GM12864 (cell line): ENCODE measurements around the gene RNF223.

Experiments used
- DNase-seq: peaks from one replicate; pipeline ENCODE4 v3.0.0-alpha.2; 2011; ENCODE audit warnings: low read depth
- H3K4me3 ChIP-seq: 2 replicates; pipeline ENCODE4 v1.5.1; 2011; ENCODE audit warnings: mild to moderate bottlenecking, low read depth, low read length, control low read depth
- CTCF ChIP-seq: IDR thresholded peaks from 2 replicates; pipeline ENCODE4 v1.5.1; 2011; ENCODE audit warnings: low read depth, mild to moderate bottlenecking, moderate library complexity, low read length, control low read depth, inconsistent platforms; ENCODE audit errors: missing control alignments

RNF223 gene

GRCh38 chr1:1085171-1085841, 11.2 kb upstream of the RNF223 start:
- TF ChIP-seq CTCF: no peak
- DNase-seq: no peak
- no peak overlapping the region for H3K4me3 ChIP-seq

DNA sequence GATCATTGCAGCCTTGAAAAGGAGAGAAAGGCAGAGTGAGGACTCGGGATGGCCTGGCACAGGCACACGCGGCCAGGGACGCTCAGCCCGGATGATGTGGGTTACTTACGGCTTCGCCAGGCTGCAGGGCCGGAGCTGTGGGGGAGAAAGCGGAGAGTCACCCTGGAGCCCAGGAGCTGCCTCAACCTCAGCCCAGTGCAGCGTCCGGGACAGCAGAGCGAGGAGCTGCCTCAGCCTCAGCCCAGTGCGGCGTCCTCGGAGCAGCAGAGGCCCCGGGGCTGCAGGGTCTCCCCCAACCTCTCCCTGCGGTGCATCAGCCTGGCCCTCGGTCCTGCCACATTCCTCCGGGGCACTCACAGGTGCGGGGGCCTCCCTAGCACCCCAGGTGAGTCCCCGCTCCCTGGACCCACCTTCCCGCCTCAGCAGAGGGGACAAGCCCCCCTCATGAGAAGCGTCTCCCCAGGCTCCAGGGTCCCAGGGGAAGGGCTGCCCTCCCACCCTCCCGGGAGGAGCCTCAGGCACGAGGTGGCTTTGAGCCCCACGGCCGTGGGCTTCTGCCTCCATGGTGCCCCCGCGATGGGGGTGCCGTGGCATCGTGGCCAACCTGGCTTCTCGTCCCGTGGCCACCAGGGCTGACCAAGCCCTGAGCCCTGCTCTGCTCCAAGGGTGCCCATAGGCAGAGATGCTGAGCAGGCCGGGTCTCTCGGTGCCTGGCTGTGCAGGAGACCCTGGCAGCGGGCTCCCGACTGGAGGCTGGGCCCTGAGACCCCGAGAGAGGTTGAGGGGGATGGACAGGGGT, 10.5 kb upstream of the RNF223 start:
- no peak for DNase-seq
- no peak overlapping the region for H3K4me3 ChIP-seq
- TF ChIP-seq CTCF: no peak

- H3K4me3 ChIP-seq: no peak overlapping the region
- DNase-seq: no peak
- no peak for TF ChIP-seq CTCF
Observed at GRCh38 chr1:1083416-1084371, 9.6 kb upstream of the RNF223 start.

DNA sequence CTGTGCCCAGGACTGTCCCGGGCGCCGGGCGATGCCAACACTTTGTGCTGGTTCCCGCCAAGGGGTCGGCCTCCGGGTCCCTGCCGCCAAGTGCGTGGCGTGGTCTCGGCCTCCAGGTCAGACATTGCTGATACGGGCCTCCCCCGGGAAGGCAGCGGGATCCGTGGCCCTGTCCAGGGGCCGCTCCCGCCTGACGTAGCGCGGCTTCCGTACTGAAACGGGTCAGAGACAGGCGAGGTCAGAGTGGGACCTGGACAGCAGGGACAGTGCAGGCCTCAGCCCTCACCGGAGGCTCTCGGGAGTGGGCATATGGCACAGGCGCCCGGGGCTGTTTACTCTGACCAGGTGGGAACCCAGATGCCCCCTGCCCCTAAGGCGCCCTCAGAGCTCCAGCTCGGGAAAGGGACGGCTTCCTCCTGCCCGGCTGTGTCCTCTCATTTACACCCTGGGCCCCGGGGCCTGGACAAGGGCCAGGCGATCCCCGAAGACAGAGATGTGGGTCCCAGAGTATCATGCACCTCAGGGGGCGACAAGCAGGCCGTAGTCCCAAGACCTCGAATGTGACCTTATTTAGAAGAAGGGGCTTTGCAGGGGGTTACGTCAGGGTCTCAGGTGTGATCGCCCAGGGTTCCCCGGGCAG, 8.8 kb upstream of the RNF223 start:
- no peak overlapping the region for H3K4me3 ChIP-seq
- TF ChIP-seq CTCF: no peak
- no peak for DNase-seq

- no peak for DNase-seq
- TF ChIP-seq CTCF: no peak
- H3K4me3 ChIP-seq: no peak overlapping the region
Observed at GRCh38 chr1:1082239-1082775, 8.2 kb upstream of the RNF223 start.
